GM12892 (cell line): ENCODE measurements around the gene CACNB4.

Experiments
- POLR2A ChIP-seq: IDR thresholded peaks from 2 replicates; pipeline ENCODE4 v1.6.1; 2011; ENCODE audit warnings: low read depth, low read length, control low read depth
- POLR2AphosphoS5 ChIP-seq: IDR thresholded peaks from 2 replicates; pipeline ENCODE4 v1.6.1; 2011; ENCODE audit warnings: low read depth, low read length, control low read depth
- TAF1 ChIP-seq: IDR thresholded peaks from 2 replicates; pipeline ENCODE4 v1.6.1; 2011; ENCODE audit warnings: low read depth, mild to moderate bottlenecking, control low read depth, low read length, borderline replicate concordance

- TF ChIP-seq POLR2AphosphoS5 (no peak), POLR2A (no peak), TAF1 (no peak)
Measured at GRCh38 chr2:151886241-151886640, 212.6 kb downstream of the CACNB4 start.
